Measurements from ENCODE around the gene PKP4. TPM values are rescaled to one million over a fixed set of nuclear protein-coding genes. Genes with fewer than 3 reads are reported as not detected.

Gene PKP4
- total and polyA plus RNA-seq, 2 donors (not counting 1 experiment from before 2014, with no cell fraction given), result 2.0 to 13.3 TPM

DNA sequence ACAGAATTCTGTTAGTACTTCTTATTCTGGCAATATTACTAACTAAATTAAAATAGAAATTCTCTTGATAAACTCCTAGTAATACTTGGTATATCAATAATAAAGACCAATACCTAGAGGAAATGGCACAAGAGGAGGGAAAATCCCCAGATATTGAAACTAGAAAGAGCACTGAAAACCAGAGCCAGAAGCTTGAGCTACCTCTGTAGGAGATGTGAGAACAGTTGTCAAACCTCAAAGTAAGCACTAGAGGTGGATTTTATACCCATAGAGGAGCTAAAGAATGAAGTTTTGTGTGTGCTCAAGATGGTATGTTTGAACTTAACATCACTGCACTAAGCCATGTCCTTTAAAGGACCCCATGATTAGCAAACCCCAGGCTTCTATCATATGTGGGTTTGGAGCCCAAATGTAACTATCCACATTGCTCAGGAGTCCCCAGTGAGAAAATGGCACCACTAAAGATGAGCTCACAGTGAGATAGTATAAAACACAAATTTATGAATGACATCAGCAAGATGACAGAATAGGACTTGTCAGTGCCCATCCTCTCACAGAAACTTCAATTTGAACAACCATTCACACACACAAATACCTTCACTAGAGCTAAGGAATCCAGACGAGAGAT, 122.1 kb downstream of the PKP4 start:
- Histone ChIP-seq H2AFZ (ENCODE audit: insufficient read depth, low read depth, low read length, poor library complexity, severe bottlenecking) (no peak overlapping the region), H3K27ac (ENCODE audit: low read length in 2 of 2) (no peak overlapping the region), H3K27me3 (replicated peaks in 1 of 4; ENCODE audit: control extremely low read depth in 1 of 4, control insufficient read depth in 3 of 4, insufficient read depth in 4 of 4, low read length in 3 of 4) (no peaks in the 10 kb centered on the region), H3K36me3 (replicated peaks in 1 of 2; ENCODE audit: control extremely low read depth in 1 of 2, control insufficient read depth in 1 of 2, extremely low read depth in 1 of 2, insufficient read depth in 2 of 2, low read length in 1 of 2) (no peaks in the 10 kb centered on the region), H3K4me3 (ENCODE audit: control extremely low read depth in 1 of 5, extremely low read depth in 1 of 5, insufficient read depth in 1 of 5, low read depth in 2 of 5, low read length in 4 of 5) (no peak overlapping the region), H4K20me1 (ENCODE audit: control insufficient read depth, insufficient read depth, low read length, poor library complexity, severe bottlenecking) (no peaks in the 10 kb centered on the region), H3K79me2 (ENCODE audit: control insufficient read depth, insufficient read depth, low read length) (no peaks in the 10 kb centered on the region), H3K4me1 (ENCODE audit: control insufficient read depth in 2 of 2, insufficient read depth in 2 of 2, low read length in 2 of 2) (no peaks in the 10 kb centered on the region), H3K9me3 (ENCODE audit: control extremely low read depth in 1 of 3, control insufficient read depth in 2 of 3, insufficient read depth in 1 of 3, low read length in 2 of 3) (no peaks in the 10 kb centered on the region), H3K4me2 (replicated peaks; ENCODE audit: low read depth, low read length, poor library complexity, severe bottlenecking) (no peak overlapping the region), H3K9ac (ENCODE audit: low read length) (no peak overlapping the region)
- H3K27me3 Mint-ChIP-seq, result no peaks in the 10 kb centered on the region
- H3K27ac Mint-ChIP-seq, result no peak overlapping the region
- intact Hi-C loops (cut with micrococcal nuclease), result no loop called here
- H3K4me3 Mint-ChIP-seq, result no peak overlapping the region
- no peaks in the 10 kb centered on the region for H3K9me3 Mint-ChIP-seq (ENCODE audit: insufficient read depth)
- TF ChIP-seq, protein P1, sequence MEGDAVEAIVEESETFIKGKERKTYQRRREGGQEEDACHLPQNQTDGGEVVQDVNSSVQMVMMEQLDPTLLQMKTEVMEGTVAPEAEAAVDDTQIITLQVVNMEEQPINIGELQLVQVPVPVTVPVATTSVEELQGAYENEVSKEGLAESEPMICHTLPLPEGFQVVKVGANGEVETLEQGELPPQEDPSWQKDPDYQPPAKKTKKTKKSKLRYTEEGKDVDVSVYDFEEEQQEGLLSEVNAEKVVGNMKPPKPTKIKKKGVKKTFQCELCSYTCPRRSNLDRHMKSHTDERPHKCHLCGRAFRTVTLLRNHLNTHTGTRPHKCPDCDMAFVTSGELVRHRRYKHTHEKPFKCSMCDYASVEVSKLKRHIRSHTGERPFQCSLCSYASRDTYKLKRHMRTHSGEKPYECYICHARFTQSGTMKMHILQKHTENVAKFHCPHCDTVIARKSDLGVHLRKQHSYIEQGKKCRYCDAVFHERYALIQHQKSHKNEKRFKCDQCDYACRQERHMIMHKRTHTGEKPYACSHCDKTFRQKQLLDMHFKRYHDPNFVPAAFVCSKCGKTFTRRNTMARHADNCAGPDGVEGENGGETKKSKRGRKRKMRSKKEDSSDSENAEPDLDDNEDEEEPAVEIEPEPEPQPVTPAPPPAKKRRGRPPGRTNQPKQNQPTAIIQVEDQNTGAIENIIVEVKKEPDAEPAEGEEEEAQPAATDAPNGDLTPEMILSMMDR (IDR thresholded peaks at IDR 0.05), result no peak
- no peak for TF ChIP-seq EZH2 (IDR thresholded peaks at IDR 0.05; ENCODE audit: borderline replicate concordance, insufficient read depth, low read depth, low read length, poor library complexity, severe bottlenecking)
- CTCF ChIA-PET, result no interaction called here
- POLR2A ChIA-PET, result no interaction called here
- no peak for DNase-seq
- no peaks in the 10 kb centered on the region for H3K4me1 Mint-ChIP-seq
- no peak for ATAC-seq (ENCODE audit: low read depth)
- no CpG with 5 or more reads among the region's 1 CpG for WGBS (ENCODE audit: insufficient coverage)

DNA sequence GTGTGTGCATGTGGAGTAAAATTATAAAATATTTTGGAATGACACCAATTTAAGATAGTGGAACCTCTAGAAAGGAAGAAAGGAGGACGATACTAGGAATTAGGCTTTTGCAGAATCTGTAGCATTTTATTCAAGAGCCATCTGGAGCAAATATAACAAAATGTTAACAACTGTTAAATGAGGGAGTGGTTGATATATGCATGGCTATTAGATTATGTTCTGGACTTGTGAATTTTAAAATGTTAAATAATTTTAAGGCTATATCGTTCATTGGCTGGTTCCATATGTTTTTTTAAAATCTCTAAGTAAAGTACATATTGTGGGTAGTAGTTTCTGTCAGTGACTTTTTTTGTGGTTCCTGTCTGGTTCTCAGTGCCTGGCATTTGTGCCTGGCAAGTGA, 123.2 kb downstream of the PKP4 start:
- Mint-ChIP-seq H3K27ac (no peak overlapping the region), H3K4me3 (no peak overlapping the region), H3K4me1 (no peaks in the 10 kb centered on the region), H3K27me3 (no peaks in the 10 kb centered on the region), H3K9me3 (ENCODE audit: insufficient read depth) (no peaks in the 10 kb centered on the region)
- Histone ChIP-seq H3K27me3 (replicated peaks in 1 of 4; ENCODE audit: control extremely low read depth in 1 of 4, control insufficient read depth in 3 of 4, insufficient read depth in 4 of 4, low read length in 3 of 4) (no peaks in the 10 kb centered on the region), H3K79me2 (ENCODE audit: control insufficient read depth, insufficient read depth, low read length) (no peaks in the 10 kb centered on the region), H3K4me1 (ENCODE audit: control insufficient read depth in 2 of 2, insufficient read depth in 2 of 2, low read length in 2 of 2) (no peaks in the 10 kb centered on the region), H3K4me3 (ENCODE audit: control extremely low read depth in 1 of 5, extremely low read depth in 1 of 5, insufficient read depth in 1 of 5, low read depth in 2 of 5, low read length in 4 of 5) (no peak overlapping the region), H3K4me2 (replicated peaks; ENCODE audit: low read depth, low read length, poor library complexity, severe bottlenecking) (no peak overlapping the region), H3K9me3 (ENCODE audit: control extremely low read depth in 1 of 3, control insufficient read depth in 2 of 3, insufficient read depth in 1 of 3, low read length in 2 of 3) (no peaks in the 10 kb centered on the region), H3K27ac (ENCODE audit: low read length in 2 of 2) (no peak overlapping the region), H4K20me1 (ENCODE audit: control insufficient read depth, insufficient read depth, low read length, poor library complexity, severe bottlenecking) (no peaks in the 10 kb centered on the region), H3K9ac (ENCODE audit: low read length) (no peak overlapping the region), H3K36me3 (replicated peaks in 1 of 2; ENCODE audit: control extremely low read depth in 1 of 2, control insufficient read depth in 1 of 2, extremely low read depth in 1 of 2, insufficient read depth in 2 of 2, low read length in 1 of 2) (no peaks in the 10 kb centered on the region), H2AFZ (ENCODE audit: insufficient read depth, low read depth, low read length, poor library complexity, severe bottlenecking) (no peak overlapping the region)
- TF ChIP-seq, protein P1 (IDR thresholded peaks at IDR 0.05), result no peak
- no peak for TF ChIP-seq EZH2 (IDR thresholded peaks at IDR 0.05; ENCODE audit: borderline replicate concordance, insufficient read depth, low read depth, low read length, poor library complexity, severe bottlenecking)
- ATAC-seq (ENCODE audit: low read depth) (no peak), DNase-seq (no peak)
- no CpG with 5 or more reads among the region's 2 CpGs for WGBS (ENCODE audit: insufficient coverage)
- ChIA-PET CTCF (no interaction called here), POLR2A (no interaction called here)
- intact Hi-C loops (cut with micrococcal nuclease), result no loop called here
